MM.1S (cell line): ENCODE measurements around the gene OR8K1.

Source experiments
- DNase-seq: peaks from one replicate; pipeline ENCODE4 v3.0.0-alpha.2; 2015
- H2AFZ ChIP-seq: fragments of 300-600 bp; sonication (generic); 2 replicates; pipeline ENCODE4 v1.6.0; 2016; ENCODE audit warnings: antibody characterized with exemption, low read length
- H3F3A ChIP-seq: fragments of 300-600 bp; sonication (generic); 2 replicates; pipeline ENCODE4 v1.6.1; 2016; ENCODE audit warnings: mild to moderate bottlenecking, antibody characterized with exemption, low read length, moderate library complexity, mixed read lengths; ENCODE audit not compliant: insufficient read depth
- H3K27ac ChIP-seq: fragments of 300-600 bp; sonication (generic); 2 replicates; pipeline ENCODE4 v1.5.1; 2016; ENCODE audit warnings: mild to moderate bottlenecking, low read length
- H3K27me3 ChIP-seq: fragments of 300-600 bp; sonication (generic); replicated peaks from 2 replicates; pipeline ENCODE4 v1.6.0; 2016; ENCODE audit warnings: low read length; ENCODE audit not compliant: insufficient read depth
- H3K36me3 ChIP-seq: fragments of 300-600 bp; sonication (generic); replicated peaks from 2 replicates; pipeline ENCODE4 v1.6.1; 2016; ENCODE audit warnings: mild to moderate bottlenecking, low read length, mixed read lengths; ENCODE audit not compliant: insufficient read depth
- H3K4me1 ChIP-seq: fragments of 300-600 bp; sonication (generic); 2 replicates; pipeline ENCODE4 v1.6.1; 2016; ENCODE audit warnings: low read length, mixed read lengths
- H3K4me2 ChIP-seq: fragments of 300-600 bp; sonication (generic); 2 replicates; pipeline ENCODE4 v1.6.0; 2016; ENCODE audit warnings: low read depth, low read length
- H3K4me3 ChIP-seq: fragments of 300-600 bp; sonication (generic); 2 replicates; pipeline ENCODE4 v1.5.1; 2016; ENCODE audit warnings: low read length, mixed read lengths
- H3K79me2 ChIP-seq: fragments of 300-600 bp; sonication (generic); 2 replicates; pipeline ENCODE4 v1.6.1; 2016; ENCODE audit warnings: mixed run types, low read length, mixed read lengths
- H3K9ac ChIP-seq: fragments of 300-600 bp; sonication (generic); 2 replicates; pipeline ENCODE4 v1.6.1; 2016; ENCODE audit warnings: low read length, mixed read lengths
- H3K9me2 ChIP-seq: fragments of 300-600 bp; sonication (generic); replicated peaks from 2 replicates; pipeline ENCODE4 v1.6.1; 2016; ENCODE audit warnings: mild to moderate bottlenecking, low read length, mixed read lengths; ENCODE audit not compliant: insufficient read depth
- H3K9me3 ChIP-seq: fragments of 300-600 bp; sonication (generic); replicated peaks from 2 replicates; pipeline ENCODE4 v1.6.1; 2016; ENCODE audit warnings: mild to moderate bottlenecking, low read length, mixed read lengths; ENCODE audit not compliant: insufficient read depth
- H4K20me1 ChIP-seq: fragments of 300-600 bp; sonication (generic); 2 replicates; pipeline ENCODE4 v1.6.1; 2016; ENCODE audit warnings: mild to moderate bottlenecking, low read length, moderate library complexity, mixed read lengths; ENCODE audit not compliant: insufficient read depth
- EZH2 ChIP-seq: fragments of 300-600 bp; sonication (generic); optimal IDR thresholded peaks from 2 replicates; pipeline ENCODE3; 2017; ENCODE audit warnings: low read depth, mild to moderate bottlenecking, antibody characterized with exemption, low read length, mixed read lengths
- EZH2phosphoT487 ChIP-seq: fragments of 300-600 bp; sonication (generic); IDR thresholded peaks from 2 replicates; pipeline ENCODE4 v1.6.1; 2018; ENCODE audit warnings: antibody characterized with exemption, low read length
- TF ChIP-seq, protein P1 (sequence below): fragments of 300-600 bp; sonication (generic); IDR thresholded peaks from 2 replicates; pipeline ENCODE4 v1.5.1; 2016; ENCODE audit warnings: antibody characterized with exemption, low read length, mixed read lengths

Gene OR8K1

GRCh38 chr11:56331861-56332491, 13.9 kb upstream of the OR8K1 start:
- TF ChIP-seq EZH2: no peak
- TF ChIP-seq EZH2phosphoT487: no peak
- TF ChIP-seq, protein P1, sequence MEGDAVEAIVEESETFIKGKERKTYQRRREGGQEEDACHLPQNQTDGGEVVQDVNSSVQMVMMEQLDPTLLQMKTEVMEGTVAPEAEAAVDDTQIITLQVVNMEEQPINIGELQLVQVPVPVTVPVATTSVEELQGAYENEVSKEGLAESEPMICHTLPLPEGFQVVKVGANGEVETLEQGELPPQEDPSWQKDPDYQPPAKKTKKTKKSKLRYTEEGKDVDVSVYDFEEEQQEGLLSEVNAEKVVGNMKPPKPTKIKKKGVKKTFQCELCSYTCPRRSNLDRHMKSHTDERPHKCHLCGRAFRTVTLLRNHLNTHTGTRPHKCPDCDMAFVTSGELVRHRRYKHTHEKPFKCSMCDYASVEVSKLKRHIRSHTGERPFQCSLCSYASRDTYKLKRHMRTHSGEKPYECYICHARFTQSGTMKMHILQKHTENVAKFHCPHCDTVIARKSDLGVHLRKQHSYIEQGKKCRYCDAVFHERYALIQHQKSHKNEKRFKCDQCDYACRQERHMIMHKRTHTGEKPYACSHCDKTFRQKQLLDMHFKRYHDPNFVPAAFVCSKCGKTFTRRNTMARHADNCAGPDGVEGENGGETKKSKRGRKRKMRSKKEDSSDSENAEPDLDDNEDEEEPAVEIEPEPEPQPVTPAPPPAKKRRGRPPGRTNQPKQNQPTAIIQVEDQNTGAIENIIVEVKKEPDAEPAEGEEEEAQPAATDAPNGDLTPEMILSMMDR: no peak
- Histone ChIP-seq H4K20me1 (no peaks in the 10 kb centered on the region), H3F3A (no peaks in the 10 kb centered on the region), H3K27ac (no peak overlapping the region), H3K79me2 (no peaks in the 10 kb centered on the region), H3K4me1 (no peaks in the 10 kb centered on the region), H2AFZ (no peak overlapping the region), H3K9me3 (no peaks in the 10 kb centered on the region), H3K9ac (no peak overlapping the region), H3K9me2 (no peaks in the 10 kb centered on the region), H3K27me3 (no peaks in the 10 kb centered on the region), H3K4me3 (no peak overlapping the region), H3K36me3 (no peaks in the 10 kb centered on the region), H3K4me2 (no peak overlapping the region)
- no peak for DNase-seq

DNA sequence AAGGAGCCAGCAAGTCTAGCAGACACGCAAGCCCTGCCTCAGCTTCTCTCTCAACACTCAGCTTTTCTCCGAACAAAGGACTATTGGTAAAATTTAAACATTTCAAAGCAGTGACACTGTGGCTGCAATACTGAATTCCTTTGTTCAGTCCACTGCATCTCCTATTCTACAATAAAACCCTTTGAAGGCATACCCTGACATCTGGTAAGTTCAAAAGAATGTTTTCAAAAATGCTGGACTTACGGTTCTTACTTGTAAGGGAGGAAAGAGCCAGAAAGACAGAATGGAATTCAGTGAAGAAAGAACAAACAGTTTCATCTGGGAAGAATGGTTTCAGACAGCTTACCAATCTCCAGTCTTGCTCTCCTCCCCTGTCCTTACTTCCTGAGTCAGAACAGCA, 12.7 kb upstream of the OR8K1 start:
- no peaks in the 10 kb centered on the region for H3K79me2 ChIP-seq
- TF ChIP-seq, protein P1: no peak
- no peak for TF ChIP-seq EZH2
- no peak for TF ChIP-seq EZH2phosphoT487
- no peak overlapping the region for H3K9ac ChIP-seq
- no peak overlapping the region for H2AFZ ChIP-seq
- H3K9me3 ChIP-seq: no peaks in the 10 kb centered on the region
- H3K27me3 ChIP-seq: no peaks in the 10 kb centered on the region
- no peak overlapping the region for H3K27ac ChIP-seq
- no peaks in the 10 kb centered on the region for H4K20me1 ChIP-seq
- no peaks in the 10 kb centered on the region for H3F3A ChIP-seq
- DNase-seq: no peak
- no peaks in the 10 kb centered on the region for H3K4me1 ChIP-seq
- no peaks in the 10 kb centered on the region for H3K9me2 ChIP-seq
- no peak overlapping the region for H3K4me2 ChIP-seq
- H3K4me3 ChIP-seq: no peak overlapping the region
- H3K36me3 ChIP-seq: no peaks in the 10 kb centered on the region

DNA sequence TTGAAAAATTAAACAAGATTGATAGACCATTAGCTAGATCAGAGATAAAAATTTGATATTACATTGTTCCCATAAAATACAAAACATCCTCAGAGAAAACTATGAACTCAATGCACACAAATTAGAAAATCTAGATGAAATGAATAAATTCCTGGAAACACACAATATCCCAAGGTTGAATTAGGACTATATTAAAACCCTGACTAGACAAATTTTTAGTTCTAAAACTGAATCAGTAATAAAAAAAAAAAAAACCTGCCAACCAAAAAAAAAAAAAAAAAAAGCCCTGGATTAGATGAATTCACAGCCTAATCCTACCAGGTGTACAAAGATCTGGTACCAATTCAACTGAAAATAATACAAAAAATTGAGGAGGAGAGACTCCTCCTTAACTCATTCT, 5.5 kb upstream of the OR8K1 start:
- H3K4me2 ChIP-seq: no peak overlapping the region
- no peaks in the 10 kb centered on the region for H3F3A ChIP-seq
- no peak for DNase-seq
- no peak overlapping the region for H2AFZ ChIP-seq
- H3K9ac ChIP-seq: no peak overlapping the region
- H3K9me3 ChIP-seq: no peaks in the 10 kb centered on the region
- H3K36me3 ChIP-seq: no peaks in the 10 kb centered on the region
- H3K4me1 ChIP-seq: no peaks in the 10 kb centered on the region
- H3K9me2 ChIP-seq: no peaks in the 10 kb centered on the region
- no peak overlapping the region for H3K27ac ChIP-seq
- no peaks in the 10 kb centered on the region for H3K79me2 ChIP-seq
- TF ChIP-seq EZH2phosphoT487 (no peak), EZH2 (no peak)
- TF ChIP-seq, protein P1: no peak
- H3K4me3 ChIP-seq: no peak overlapping the region
- no peaks in the 10 kb centered on the region for H3K27me3 ChIP-seq
- H4K20me1 ChIP-seq: no peaks in the 10 kb centered on the region
